CD14-positive monocyte (primary cell): Measurements from ENCODE around the gene CCR7. TPM values are rescaled to one million over a fixed set of nuclear protein-coding genes. Genes with fewer than 3 reads are reported as not detected.

Experiments used
- DNase-seq, 3 donors: peaks; one replicate each; pipeline ENCODE4 v3.0.0-alpha.2; 2011 to 2022
- H2AFZ ChIP-seq: 2 replicates; pipeline ENCODE4 v1.6.0; 2012; ENCODE audit warnings: mild to moderate bottlenecking, low read depth, low read length, inconsistent platforms; ENCODE audit not compliant: insufficient read depth, poor library complexity, severe bottlenecking
- H3K27ac ChIP-seq, 2 donors: 1 replicate in 1 of 2; 2 replicates in 1 of 2; pipeline ENCODE4 v1.5.1; 2012 to 2013; ENCODE audit warnings: low read length in 2 of 2, control low read depth in 1 of 2, inconsistent platforms in 1 of 2, low read depth in 1 of 2, mild to moderate bottlenecking in 1 of 2
- H3K27me3 ChIP-seq, 2 donors: one replicate each; pipeline versions ENCODE4 v1.6.0 to v1.6.1; 2011 to 2013; ENCODE audit warnings: low read length in 2 of 2; ENCODE audit not compliant: control insufficient read depth in 2 of 2, insufficient read depth in 2 of 2
- H3K36me3 ChIP-seq, 2 donors: replicated peaks in 1 of 2; 1 replicate in 1 of 2; 2 replicates in 1 of 2; pipeline versions ENCODE4 v1.5.1 to v1.6.1; 2012 to 2013; ENCODE audit warnings: low read length in 2 of 2, control low read depth in 1 of 2, inconsistent platforms in 1 of 2, mild to moderate bottlenecking in 1 of 2; ENCODE audit not compliant: insufficient read depth in 2 of 2, control insufficient read depth in 1 of 2
- H3K4me1 ChIP-seq, 2 donors: 1 replicate in 1 of 2; 2 replicates in 1 of 2; pipeline versions ENCODE4 v1.5.1 to v1.6.1; 2012 to 2013; ENCODE audit warnings: low read length in 2 of 2, control low read depth in 1 of 2, inconsistent platforms in 1 of 2, mild to moderate bottlenecking in 1 of 2, moderate library complexity in 1 of 2; ENCODE audit not compliant: insufficient read depth in 2 of 2, control insufficient read depth in 1 of 2
- H3K4me2 ChIP-seq: replicated peaks from 2 replicates; pipeline ENCODE3; 2012; ENCODE audit warnings: low read length, moderate library complexity, mild to moderate bottlenecking; ENCODE audit not compliant: poor library complexity, severe bottlenecking; ENCODE audit errors: extremely low read depth
- H3K4me3 ChIP-seq, 3 experiments: fragments of 200-600 bp in 1 of 3; sonication (generic) in 1 of 3; replicated peaks in 1 of 3; 1 replicate in 2 of 3; 2 replicates in 1 of 3; pipeline ENCODE4 v1.5.1; 2011 to 2013; ENCODE audit warnings: low read length in 3 of 3, mild to moderate bottlenecking in 3 of 3, control low read depth in 2 of 3, low read depth in 2 of 3, inconsistent platforms in 1 of 3, moderate library complexity in 1 of 3
- H3K79me2 ChIP-seq: 2 replicates; pipeline ENCODE4 v1.6.0; 2012; ENCODE audit warnings: mild to moderate bottlenecking, control low read depth, inconsistent platforms, low read length, moderate library complexity; ENCODE audit not compliant: insufficient read depth
- H3K9ac ChIP-seq: 2 replicates; pipeline ENCODE4 v1.6.0; 2017; ENCODE audit warnings: low read length, mild to moderate bottlenecking; ENCODE audit not compliant: insufficient read depth, poor library complexity, severe bottlenecking
- H3K9me3 ChIP-seq, 2 donors: replicated peaks in 1 of 2; 1 replicate in 1 of 2; 2 replicates in 1 of 2; pipeline versions ENCODE4 v1.5.1 to v1.6.1; 2012 to 2013; ENCODE audit warnings: low read length in 2 of 2, control low read depth in 1 of 2; ENCODE audit not compliant: control insufficient read depth in 1 of 2, insufficient read depth in 1 of 2
- H4K20me1 ChIP-seq: 2 replicates; pipeline ENCODE4 v1.6.0; 2012; ENCODE audit warnings: mild to moderate bottlenecking, low read length, control low read depth, moderate library complexity; ENCODE audit not compliant: insufficient read depth
- H3K27ac Mint-ChIP-seq, 7 donors: one replicate each; pipeline ENCODE4 v1.8.0; 2020; ENCODE audit warnings: mild to moderate bottlenecking in 7 of 7, mixed read lengths in 7 of 7, moderate library complexity in 6 of 7, inconsistent platforms in 2 of 7
- H3K27me3 Mint-ChIP-seq, 3 donors: one replicate each; pipeline ENCODE4 v1.8.0; 2021 to 2022; ENCODE audit warnings: low read depth in 3 of 3, mild to moderate bottlenecking in 3 of 3, mixed read lengths in 3 of 3, moderate library complexity in 3 of 3, inconsistent platforms in 1 of 3
- H3K36me3 Mint-ChIP-seq, 2 donors: one replicate each; pipeline ENCODE4 v1.8.0; 2020; ENCODE audit warnings: mixed read lengths in 2 of 2, inconsistent platforms in 1 of 2, mild to moderate bottlenecking in 1 of 2
- H3K4me1 Mint-ChIP-seq: one replicate; pipeline ENCODE4 v1.8.0; 2020; ENCODE audit warnings: mild to moderate bottlenecking, mixed read lengths
- H3K4me3 Mint-ChIP-seq, 2 donors: one replicate each; pipeline ENCODE4 v1.8.0; 2020; ENCODE audit warnings: mild to moderate bottlenecking in 2 of 2, mixed read lengths in 2 of 2, moderate library complexity in 1 of 2
- H3K9me3 Mint-ChIP-seq, 7 donors: one replicate each; pipeline ENCODE4 v1.8.0; 2020 to 2022; ENCODE audit warnings: mixed read lengths in 7 of 7, mild to moderate bottlenecking in 6 of 7, moderate library complexity in 6 of 7, inconsistent platforms in 2 of 7
- CTCF ChIP-seq: fragments of 200-600 bp; IDR thresholded peaks from one replicate; pipeline ENCODE4 v1.8.0; 2022; ENCODE audit warnings: antibody characterized with exemption, mild to moderate bottlenecking
- WGBS: methylation state at CpG from one replicate; pipeline ENCODE4 v1.1.5; 2013; ENCODE audit warnings: missing lambda C conversion rate; ENCODE audit not compliant: insufficient coverage; 5-methylcytosine and 5-hydroxymethylcytosine counted together
- intact Hi-C, 2 donors: fragments of 100-400 bp; cut with micrococcal nuclease; formaldehyde crosslinking; loops; one replicate each; pipeline versions ENCODE4 v1.15.0 to v1.15.1; 2023
- polyA plus RNA-seq, 3 donors: library from polyadenylated mRNA; depleted of rRNA in 1 of 3; unstranded in 2 of 3; stranded (reverse) in 1 of 3; fragments of 300-500 nt in 2 of 3; fragments of >200 nt in 1 of 3; fragmentation: Illumina TruSeq in 2 of 3; gene quantifications; 1 replicate in 2 of 3; 2 replicates in 1 of 3; pipeline ENCODE4 v1.2.3, GENCODE V29; 2012 to 2021

The CCR7 gene
- polyA plus RNA-seq, 3 donors, result 0.15 to 2.1 (median 1.2) TPM

- Mint-ChIP-seq H3K27ac (no peak overlapping the region), H3K27me3 (peaks cover 4 to 5% (median 4%) of the 10 kb centered on the region in 3 donors), H3K4me1 (peaks cover 13% of the 10 kb centered on the region), H3K4me3 (no peak overlapping the region), H3K9me3 (no peaks in the 10 kb centered on the region), H3K36me3 (no peaks in the 10 kb centered on the region)
- Histone ChIP-seq H3K4me2 (no peak overlapping the region), H3K9me3 (no peaks in the 10 kb centered on the region), H3K9ac (no peak overlapping the region), H3K27me3 (no peaks in the 10 kb centered on the region), H4K20me1 (no peaks in the 10 kb centered on the region), H3K27ac (no peak overlapping the region), H3K4me1 (no peaks in the 10 kb centered on the region), H3K4me3 (no peak overlapping the region), H3K79me2 (no peaks in the 10 kb centered on the region), H2AFZ (no peak overlapping the region), H3K36me3 (no peaks in the 10 kb centered on the region)
- intact Hi-C loops, result no loop called here
- no peak for TF ChIP-seq CTCF
- 94% methylated on average over 7 of the region's 11 CpGs for WGBS
- DNase-seq, result no peak
These were observed 19.6 kb downstream of the CCR7 start for GRCh38 chr17:40545660-40546059.

GRCh38 chr17:40542558-40543411 lies 22.5 kb downstream of the CCR7 start:
- intact Hi-C loops, result no loop called here
- peaks cover 13% of the 10 kb centered on the region for H3K4me1 Mint-ChIP-seq
- H3K4me2 ChIP-seq, result no peak overlapping the region

More at GRCh38 chr17:40542558-40543411, 22.5 kb downstream of the CCR7 start:
- H3K36me3 Mint-ChIP-seq, result no peaks in the 10 kb centered on the region
- no peak overlapping the region for H3K27ac ChIP-seq
- H3K27ac Mint-ChIP-seq, result peak overlapping the region in 3 of 7 donors; percentile 33 to 72 (median 71)
- no peaks in the 10 kb centered on the region for H3K4me1 ChIP-seq
- no peak overlapping the region for H3K4me3 ChIP-seq
- TF ChIP-seq CTCF, result no peak
- no peaks in the 10 kb centered on the region for H3K27me3 ChIP-seq
- H3K4me3 Mint-ChIP-seq, result no peak overlapping the region
- no peaks in the 10 kb centered on the region for H3K9me3 Mint-ChIP-seq
- whole genome bisulfite sequencing, result 42% methylated on average over 11 of the region's 14 CpGs
- no peak overlapping the region for H3K9ac ChIP-seq
- no peaks in the 10 kb centered on the region for H4K20me1 ChIP-seq
- H3K27me3 Mint-ChIP-seq, result peaks cover 5 to 7% (median 5%) of the 10 kb centered on the region in 3 donors
- H3K36me3 ChIP-seq, result no peaks in the 10 kb centered on the region
- no peaks in the 10 kb centered on the region for H3K9me3 ChIP-seq
- H3K79me2 ChIP-seq, result no peaks in the 10 kb centered on the region
- peak in 1 of 3 donors; percentile 52 for DNase-seq
- H2AFZ ChIP-seq, result no peak overlapping the region
